AG09319 (cell line): ENCODE results near the gene LRRC27.
"Not testable (repeated sequence)": the region's sequence is repeated elsewhere in the genome, so short reads cannot be mapped to it uniquely, and the experiment has no call there.

ENCODE experiments used
- DNase-seq: peaks from one replicate; pipeline ENCODE4 v3.0.0-alpha.2; 2010; ENCODE audit warnings: low read depth; ENCODE audit errors: extremely low read depth
- CTCF ChIP-seq: IDR thresholded peaks from 2 replicates; pipeline ENCODE4 v1.5.1; 2011; ENCODE audit warnings: low read depth, mild to moderate bottlenecking, inconsistent platforms, low read length, moderate library complexity

Gene LRRC27

DNA sequence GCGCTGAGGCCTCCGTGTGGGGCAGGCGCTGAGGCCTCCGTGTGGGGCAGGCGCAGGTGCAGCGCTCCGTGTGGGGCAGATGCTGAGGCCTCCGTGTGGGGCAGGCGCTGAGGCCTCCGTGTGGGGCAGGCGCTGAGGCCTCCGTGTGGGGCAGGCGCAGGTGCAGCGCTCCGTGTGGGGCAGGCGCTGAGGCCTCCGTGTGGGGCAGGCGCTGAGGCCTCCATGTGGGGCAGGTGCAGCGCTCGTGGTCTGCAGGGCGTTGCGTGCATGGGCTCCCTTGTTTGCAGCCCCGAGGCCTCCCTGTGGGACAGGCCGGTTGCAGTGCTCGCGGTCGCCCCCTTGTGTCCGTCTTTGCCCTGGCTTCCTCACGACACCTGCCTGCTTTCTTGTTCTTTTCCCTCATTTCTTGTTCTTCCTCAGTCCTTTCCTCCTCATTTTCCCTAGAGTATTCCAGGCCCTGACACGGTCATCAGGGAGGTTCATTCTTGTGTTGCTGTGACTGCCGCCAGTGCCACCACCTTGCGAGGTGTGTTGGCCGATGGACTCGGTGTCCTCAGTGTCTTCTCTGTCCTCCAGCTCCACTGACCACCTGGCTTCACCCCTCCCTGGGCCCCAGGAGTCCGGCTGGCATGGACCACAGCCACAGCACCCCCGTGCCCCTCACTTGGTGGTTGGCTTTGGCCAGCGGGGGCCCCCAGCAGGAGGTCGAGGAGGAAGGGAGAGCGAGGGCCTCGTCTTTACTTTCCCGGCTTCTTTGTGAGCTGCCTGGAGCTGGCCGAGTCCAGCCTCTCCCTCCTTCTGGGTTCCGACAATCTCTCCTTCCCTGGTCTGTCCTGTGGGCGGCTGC is 20.7 kb downstream of the LRRC27 start:
- not testable (repeated sequence) for DNase-seq
- TF ChIP-seq CTCF, result peak; percentile 70

- DNase-seq, result no peak
- TF ChIP-seq CTCF, result no peak
Observed at GRCh38 chr10:132353456-132354355, 21.7 kb downstream of the LRRC27 start.

DNA sequence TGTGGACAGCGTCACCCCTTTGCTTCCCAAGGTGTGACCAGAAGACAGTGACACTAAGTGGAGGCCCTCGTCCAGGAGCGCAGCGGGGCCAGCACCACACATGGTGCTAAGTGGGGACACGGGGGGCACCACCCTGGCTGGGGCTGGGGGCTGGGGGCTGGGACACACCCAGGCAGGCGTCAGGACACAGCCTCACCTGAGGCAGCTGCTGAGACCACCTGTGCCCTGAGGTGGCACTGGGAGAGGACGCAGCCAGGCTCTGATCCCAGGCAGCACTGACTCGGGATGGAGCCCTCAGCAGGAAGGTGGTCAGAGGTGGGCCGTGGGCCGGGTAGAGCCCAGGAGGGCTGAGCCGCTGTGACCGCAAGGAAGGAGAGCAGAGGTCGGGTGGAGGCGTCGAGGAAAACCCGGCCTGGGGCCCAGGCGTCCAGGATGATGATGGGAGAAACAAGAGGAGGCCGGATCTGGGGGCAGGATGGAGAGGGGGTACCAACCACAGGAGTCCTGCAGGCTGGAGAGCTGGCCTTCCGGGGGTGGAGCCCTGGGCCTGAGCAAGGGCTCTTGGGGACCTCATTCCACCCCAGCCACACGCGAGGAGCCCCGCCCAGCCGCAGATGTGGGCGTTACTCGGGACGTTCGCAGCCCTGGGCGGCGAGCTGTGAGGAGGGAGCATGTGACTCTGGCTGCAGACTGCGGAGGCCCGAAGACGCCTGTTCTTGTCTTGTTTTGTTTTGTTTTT is 22.5 kb downstream of the LRRC27 start:
- TF ChIP-seq CTCF, result no peak
- no peak for DNase-seq

DNA sequence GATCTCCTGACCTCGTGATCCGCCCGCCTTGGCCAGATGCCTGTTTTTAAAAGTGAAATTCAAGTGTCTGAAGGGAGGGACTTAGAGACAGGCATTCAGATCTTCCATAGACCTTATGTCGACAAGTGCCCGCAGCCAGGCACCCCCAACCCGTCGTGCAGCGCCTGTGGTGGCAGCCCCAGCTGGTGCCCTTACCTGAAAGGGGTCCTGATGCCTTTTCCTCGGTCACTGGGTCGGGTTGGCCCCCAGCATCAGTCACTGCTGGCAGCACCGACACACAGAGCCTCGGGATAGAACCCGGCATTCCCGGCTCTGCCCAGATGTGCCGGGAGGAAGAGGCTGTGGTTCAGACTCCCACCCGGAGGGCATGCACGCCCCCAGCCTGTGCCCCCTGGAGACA is 23.3 kb downstream of the LRRC27 start:
- no peak for DNase-seq

GRCh38 chr10:132355754-132356153 is 23.8 kb downstream of the LRRC27 start:
- TF ChIP-seq CTCF, result no peak
- no peak for DNase-seq

More for the DNA sequence above, 23.3 kb downstream of the LRRC27 start:
- TF ChIP-seq CTCF, result no peak

DNA sequence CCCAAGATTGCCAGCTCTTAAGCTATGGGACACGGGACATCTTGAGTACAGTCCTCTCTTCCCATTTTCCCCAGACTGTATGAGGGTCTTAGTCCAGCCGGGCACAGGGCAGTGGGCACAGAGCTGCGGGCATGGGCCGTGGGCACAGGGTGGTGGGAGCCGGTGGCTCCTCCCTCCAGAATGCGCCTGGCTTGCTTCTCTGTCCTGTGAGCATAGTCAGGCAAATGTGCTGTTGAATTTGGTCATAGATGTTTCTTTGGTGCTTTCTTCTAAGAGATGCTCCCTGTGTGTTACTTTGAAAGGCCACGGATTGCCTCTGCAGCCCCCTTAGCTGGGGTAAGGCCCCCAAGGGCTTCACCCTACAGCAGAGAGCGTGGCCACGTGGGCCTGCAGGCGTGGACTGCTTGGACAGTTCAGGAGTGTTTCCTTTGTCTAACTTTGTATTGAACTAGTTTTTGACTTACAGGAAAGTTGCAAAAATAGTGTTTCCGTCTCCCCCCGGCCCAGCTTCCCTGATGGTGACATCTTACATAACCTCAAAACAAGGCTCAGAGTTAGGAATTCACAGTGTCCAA is 24.7 kb downstream of the LRRC27 start:
- no peak for DNase-seq
- TF ChIP-seq CTCF, result no peak
